Activated CD8-positive, alpha-beta memory T cell treated with anti-CD3 and anti-CD28 coated beads, Interleukin-2, amount 50 U/mL, for 48 hours (primary cell): ENCODE results near the gene TBC1D3K.
"Not testable (repeated sequence)": the region's sequence is repeated elsewhere in the genome, so short reads cannot be mapped to it uniquely, and the experiment has no call there.

ENCODE experiments used
- DNase-seq: peaks from one replicate; pipeline ENCODE4 v3.0.0-alpha.2; 2020

Gene TBC1D3K

GRCh38 chr17:37924115-37924514, at the start of gene TBC1D3K:
Gene TBC1D3K, plus strand, starts transcription at chr17:37924415. Its CDS starts 1,585 bp downstream, at chr17:37926000.
- not testable (repeated sequence) for DNase-seq

GRCh38 chr17:37884516-37884915, 39.7 kb upstream of the TBC1D3K start:
- DNase-seq, result no peak

DNA sequence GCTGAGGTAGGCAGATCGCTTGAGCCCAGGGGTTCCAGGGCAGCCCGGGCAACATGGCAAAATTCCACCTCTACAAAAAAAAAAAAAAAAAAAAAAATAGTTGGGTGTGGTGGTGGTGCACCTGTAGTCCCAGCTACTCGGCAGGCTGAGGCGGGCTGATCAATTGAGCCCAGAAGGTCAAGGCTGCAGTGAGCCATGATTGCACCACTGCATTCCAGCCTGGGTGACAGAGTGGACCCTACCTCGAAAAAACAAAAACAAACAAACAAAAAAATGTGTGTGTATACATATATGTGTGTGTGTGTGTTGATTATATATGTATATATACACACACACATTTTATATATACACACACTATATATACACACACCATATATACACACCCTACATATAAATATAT, 39.1 kb upstream of the TBC1D3K start:
- DNase-seq, result no peak

DNA sequence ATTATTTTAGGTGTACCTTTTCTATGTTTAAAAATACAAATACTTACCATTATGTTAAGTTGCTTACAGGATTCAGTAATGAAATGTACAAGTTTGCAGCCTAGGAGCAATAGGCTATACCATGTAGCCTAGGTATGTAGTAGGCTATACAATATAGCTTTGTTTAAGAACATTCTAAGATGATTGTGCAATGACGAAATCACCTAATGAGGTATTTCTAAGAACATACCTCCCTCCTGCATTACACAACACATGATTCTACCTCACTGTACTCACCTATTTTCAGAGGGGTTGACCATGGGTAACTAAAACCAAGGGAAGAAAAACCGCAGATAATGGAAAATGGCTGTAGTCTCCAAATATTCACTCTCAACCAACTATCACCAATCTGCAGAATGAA, 35.3 kb upstream of the TBC1D3K start:
- DNase-seq, result no peak

GRCh38 chr17:37896961-37897360, 27.3 kb upstream of the TBC1D3K start:
- not testable (repeated sequence) for DNase-seq
